Adrenal gland (tissue), 5 donors: ENCODE data around the gene FBXW7.

Source experiments
- CTCF ChIP-seq, 6 experiments: fragments of 450-650 bp in 4 of 6; fragments of 200-600 bp in 2 of 6; sonication (generic) in 1 of 6; IDR thresholded peaks; 1 replicate in 5 of 6; 2 replicates in 1 of 6; pipeline versions ENCODE4 v1.5.1 to v1.8.0; 2016 to 2021; ENCODE audit warnings: antibody characterized with exemption in 6 of 6, mild to moderate bottlenecking in 2 of 6, moderate library complexity in 1 of 6
- POLR2A ChIP-seq, 2 donors: fragments of 450-650 bp; IDR thresholded peaks; one replicate each; pipeline ENCODE4 v1.6.1; 2017; ENCODE audit warnings: antibody characterized with exemption in 2 of 2, mild to moderate bottlenecking in 2 of 2, moderate library complexity in 1 of 2
- donor health status: DM: no; HTN: no; CAD: no.

GRCh38 chr4:152394791-152395190, 141.1 kb downstream of the FBXW7 start:
- TF ChIP-seq CTCF (IDR thresholded peaks at IDR 0.05): no peak
- TF ChIP-seq POLR2A (IDR thresholded peaks at IDR 0.05): no peak
